HCT116 (cell line): ENCODE measurements around the gene TBX15.

Experiments used
- JUND ChIP-seq: IDR thresholded peaks from 2 replicates; pipeline ENCODE4 v1.6.1; 2012
- POLR2A ChIP-seq: IDR thresholded peaks from 2 replicates; pipeline ENCODE4 v1.7.0; 2011; ENCODE audit warnings: borderline replicate concordance; ENCODE audit not compliant: insufficient read depth, insufficient read length; ENCODE audit errors: extremely low read depth
- TF ChIP-seq, protein P1 (sequence below): IDR thresholded peaks from 2 replicates; pipeline ENCODE4 v1.6.1; 2012
- TF ChIP-seq, protein P2 (sequence below), 3 experiments: fragments of 200-600 bp in 1 of 3; sonication (generic) in 1 of 3; IDR thresholded peaks in 2 of 3; conservative IDR thresholded peaks in 1 of 3; 2 replicates each; pipeline ENCODE4 v1.5.1; 2012 to 2017; ENCODE audit warnings: low read depth in 2 of 3, low read length in 2 of 3, antibody characterized with exemption in 1 of 3, borderline replicate concordance in 1 of 3, control low read depth in 1 of 3, mild to moderate bottlenecking in 1 of 3, mixed read lengths in 1 of 3, mixed run types in 1 of 3, moderate library complexity in 1 of 3; ENCODE audit not compliant: insufficient read depth in 1 of 3

DNA sequence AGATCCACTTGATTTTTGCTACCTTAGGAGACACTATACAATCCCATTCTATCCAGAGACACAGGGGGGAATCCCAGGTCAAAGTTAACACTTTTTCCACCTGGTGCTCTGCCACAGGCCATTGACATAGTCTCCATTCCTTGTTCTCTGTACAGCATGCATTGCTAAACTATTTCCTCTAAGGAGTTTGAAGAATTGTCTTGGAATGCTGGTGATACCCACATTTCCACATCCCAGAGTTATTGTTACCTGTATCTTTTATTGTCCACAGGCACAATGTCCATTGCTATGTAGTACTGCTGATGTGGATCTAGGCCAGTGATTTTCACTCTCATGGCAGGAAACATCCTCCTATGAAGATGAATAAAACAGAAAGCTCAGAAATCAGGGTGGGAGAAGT lies 61.9 kb downstream of the TBX15 start:
- TF ChIP-seq JUND (no peak), POLR2A (no peak)
- TF ChIP-seq, protein P1, sequence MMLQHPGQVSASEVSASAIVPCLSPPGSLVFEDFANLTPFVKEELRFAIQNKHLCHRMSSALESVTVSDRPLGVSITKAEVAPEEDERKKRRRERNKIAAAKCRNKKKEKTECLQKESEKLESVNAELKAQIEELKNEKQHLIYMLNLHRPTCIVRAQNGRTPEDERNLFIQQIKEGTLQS: no peak
- TF ChIP-seq, protein P2, sequence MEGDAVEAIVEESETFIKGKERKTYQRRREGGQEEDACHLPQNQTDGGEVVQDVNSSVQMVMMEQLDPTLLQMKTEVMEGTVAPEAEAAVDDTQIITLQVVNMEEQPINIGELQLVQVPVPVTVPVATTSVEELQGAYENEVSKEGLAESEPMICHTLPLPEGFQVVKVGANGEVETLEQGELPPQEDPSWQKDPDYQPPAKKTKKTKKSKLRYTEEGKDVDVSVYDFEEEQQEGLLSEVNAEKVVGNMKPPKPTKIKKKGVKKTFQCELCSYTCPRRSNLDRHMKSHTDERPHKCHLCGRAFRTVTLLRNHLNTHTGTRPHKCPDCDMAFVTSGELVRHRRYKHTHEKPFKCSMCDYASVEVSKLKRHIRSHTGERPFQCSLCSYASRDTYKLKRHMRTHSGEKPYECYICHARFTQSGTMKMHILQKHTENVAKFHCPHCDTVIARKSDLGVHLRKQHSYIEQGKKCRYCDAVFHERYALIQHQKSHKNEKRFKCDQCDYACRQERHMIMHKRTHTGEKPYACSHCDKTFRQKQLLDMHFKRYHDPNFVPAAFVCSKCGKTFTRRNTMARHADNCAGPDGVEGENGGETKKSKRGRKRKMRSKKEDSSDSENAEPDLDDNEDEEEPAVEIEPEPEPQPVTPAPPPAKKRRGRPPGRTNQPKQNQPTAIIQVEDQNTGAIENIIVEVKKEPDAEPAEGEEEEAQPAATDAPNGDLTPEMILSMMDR (IDR thresholded peaks at IDR 0.05 in 2 of 3, conservative IDR thresholded peaks at IDR 0.05 in 1 of 3; ENCODE audit: borderline replicate concordance in 1 of 3, insufficient read depth in 1 of 3, low read depth in 2 of 3, low read length in 2 of 3): no peak
